GM12892 (cell line): Measurements from ENCODE around the gene CDKN1B.

ENCODE experiments used
- POLR2A ChIP-seq: IDR thresholded peaks from 2 replicates; pipeline ENCODE4 v1.6.1; 2011; ENCODE audit warnings: low read depth, low read length, control low read depth
- POLR2AphosphoS5 ChIP-seq: IDR thresholded peaks from 2 replicates; pipeline ENCODE4 v1.6.1; 2011; ENCODE audit warnings: low read depth, low read length, control low read depth

GRCh38 chr12:12741660-12742059 is 24.5 kb downstream of the CDKN1B start:
- TF ChIP-seq POLR2AphosphoS5, result no peak
- no peak for TF ChIP-seq POLR2A
